GM21390 (cell line): ENCODE measurements around the gene NAIF1.
"Not testable (repeated sequence)": the region's sequence is repeated elsewhere in the genome, so short reads cannot be mapped to it uniquely, and the experiment has no call there.

Experiments
- ATAC-seq: cut with Tn5 transposase; IDR thresholded peaks from one replicate; pipeline ENCODE4 v1.9.1; 2021; ENCODE audit not compliant: unreplicated experiment

NAIF1 gene

DNA sequence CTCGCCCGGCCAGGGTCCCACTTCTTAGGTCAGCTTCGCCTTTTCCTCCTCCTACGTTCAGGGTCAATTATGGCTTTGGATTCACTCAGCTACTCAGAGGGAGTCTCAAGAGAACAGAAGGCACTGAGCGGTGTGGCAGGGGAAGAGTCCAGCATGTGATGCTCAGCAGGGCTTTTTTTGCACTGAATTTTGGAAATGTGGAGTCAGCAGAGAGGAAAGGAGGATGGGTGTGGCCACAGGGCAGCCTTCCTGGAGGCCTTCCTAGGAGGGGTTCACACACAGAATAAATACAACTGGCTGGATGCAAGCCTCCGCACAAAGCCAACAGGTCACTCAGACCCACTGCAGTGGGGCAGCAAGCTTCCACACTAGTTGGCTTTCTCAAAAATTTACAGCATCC, 4.8 kb downstream of the NAIF1 start:
- ATAC-seq = no peak

GRCh38 chr9:128061275-128061960, 5.7 kb downstream of the NAIF1 start:
- no peak for ATAC-seq

DNA sequence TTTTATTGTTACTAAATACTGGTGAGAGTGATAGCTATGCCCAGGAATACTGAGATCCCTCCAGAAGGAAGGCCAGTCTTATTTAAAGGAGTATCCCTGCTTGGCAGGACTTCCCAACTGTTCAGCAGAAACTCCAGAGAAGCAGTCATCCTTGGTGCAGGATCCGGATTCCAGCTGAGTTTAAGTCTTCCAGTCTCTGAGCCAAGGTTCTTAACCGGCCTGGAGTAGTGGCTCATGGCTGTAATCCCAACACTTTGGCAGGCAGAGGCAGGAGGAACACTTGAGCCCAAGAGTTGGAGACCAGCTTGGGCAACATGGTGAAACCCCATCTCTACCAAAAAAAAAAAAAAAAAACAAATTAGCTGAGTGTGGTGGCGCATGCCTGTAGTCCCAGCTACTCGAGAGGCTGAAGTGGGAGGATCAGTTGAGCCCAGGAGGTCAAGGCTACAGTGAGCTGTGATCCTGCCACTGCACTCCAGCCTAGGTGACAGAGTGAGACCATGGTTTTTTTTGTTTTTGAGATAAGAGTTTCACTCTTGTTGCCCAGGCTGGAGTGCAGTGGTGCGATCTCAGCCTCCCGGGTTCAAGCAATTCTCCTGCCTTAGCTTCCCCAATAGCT, 7.6 kb downstream of the NAIF1 start:
- ATAC-seq = no peak

DNA sequence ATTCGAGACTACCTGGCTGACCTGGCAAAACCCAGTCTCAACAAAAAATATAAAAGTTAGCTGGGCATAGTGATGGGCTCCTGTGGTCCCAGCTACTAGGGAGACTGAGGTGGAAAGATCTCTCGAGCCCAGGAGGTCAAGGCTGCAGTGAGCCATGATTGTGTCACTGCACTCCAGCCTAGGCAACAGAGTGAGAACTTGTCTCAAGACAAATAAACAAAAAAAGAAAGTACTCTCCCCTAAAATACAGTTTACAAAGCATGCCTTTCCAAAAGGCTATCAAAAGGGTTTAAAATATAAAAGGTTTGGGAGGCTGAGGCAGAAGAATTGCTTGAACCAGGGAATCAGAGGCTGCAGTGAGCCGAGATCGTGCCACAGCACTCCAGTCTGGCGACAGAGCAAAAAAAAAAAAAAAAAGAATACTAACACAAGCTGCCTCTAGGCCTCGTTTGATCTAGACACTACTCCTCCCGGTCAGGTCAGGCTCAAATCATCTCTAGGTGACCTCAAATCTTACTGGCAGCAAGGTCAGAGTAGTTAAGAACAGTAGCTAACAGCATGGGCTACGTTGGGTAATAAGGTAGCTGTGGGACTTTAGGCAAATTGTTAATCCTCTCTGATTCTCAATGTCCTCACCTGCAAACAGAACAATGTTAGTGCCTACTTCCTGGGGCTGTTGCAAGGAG, 9.3 kb downstream of the NAIF1 start:
- no peak for ATAC-seq

GRCh38 chr9:128056887-128057723, 10.0 kb downstream of the NAIF1 start:
- ATAC-seq = no peak

DNA sequence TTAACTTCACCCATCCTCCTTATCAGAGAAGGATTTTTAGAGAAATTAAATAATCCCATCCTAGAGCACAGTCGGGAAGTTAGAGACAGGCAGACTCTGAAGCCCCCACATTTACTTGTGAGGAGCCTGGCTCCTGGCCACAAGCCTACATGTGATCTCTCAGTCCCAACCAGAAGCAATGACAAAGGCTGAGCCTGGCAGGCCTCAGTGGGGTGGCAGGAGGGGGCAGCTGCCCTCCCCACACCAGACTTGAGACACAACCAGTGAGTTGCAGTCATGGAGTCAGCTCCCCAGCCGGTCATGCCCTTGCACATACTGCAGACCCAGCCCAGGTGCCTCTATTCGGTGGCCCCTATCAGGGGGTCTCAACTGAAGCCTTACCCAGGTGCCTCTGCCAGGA, 11.0 kb downstream of the NAIF1 start:
- no peak for ATAC-seq

DNA sequence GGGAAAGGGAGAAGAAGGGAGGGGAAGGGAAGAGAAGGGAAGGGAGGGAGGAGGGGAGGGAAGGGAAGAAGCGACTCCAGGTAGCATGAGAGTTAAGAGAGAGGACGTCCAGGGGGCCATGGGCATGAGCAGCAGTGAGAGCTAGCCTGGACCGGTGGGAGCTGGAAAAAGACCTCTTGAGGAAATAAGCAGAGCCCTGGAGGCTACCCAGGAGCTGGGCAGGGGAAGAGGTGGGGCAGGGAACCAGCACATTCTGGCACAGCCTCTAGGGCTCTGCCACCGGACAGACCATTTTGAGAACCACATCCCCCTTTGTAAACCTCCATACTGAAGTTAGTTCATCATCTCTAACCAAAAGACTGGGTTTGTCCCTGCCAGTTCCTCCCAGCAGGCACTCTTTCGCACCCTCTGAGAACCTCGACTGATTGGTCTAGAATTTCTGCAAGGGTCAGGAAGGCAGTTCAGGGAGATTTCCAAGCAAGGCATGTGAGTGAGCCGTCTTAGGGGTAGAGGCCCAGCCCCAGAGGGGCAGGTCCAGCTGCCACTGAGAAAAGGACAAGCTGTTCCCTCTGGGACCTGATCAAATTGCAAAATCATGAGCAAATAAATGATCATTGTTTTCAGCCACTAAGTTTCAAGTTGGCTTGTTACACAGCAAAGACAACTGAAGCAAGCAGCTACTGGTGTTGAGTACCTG, 11.6 kb downstream of the NAIF1 start:
- ATAC-seq = no peak

DNA sequence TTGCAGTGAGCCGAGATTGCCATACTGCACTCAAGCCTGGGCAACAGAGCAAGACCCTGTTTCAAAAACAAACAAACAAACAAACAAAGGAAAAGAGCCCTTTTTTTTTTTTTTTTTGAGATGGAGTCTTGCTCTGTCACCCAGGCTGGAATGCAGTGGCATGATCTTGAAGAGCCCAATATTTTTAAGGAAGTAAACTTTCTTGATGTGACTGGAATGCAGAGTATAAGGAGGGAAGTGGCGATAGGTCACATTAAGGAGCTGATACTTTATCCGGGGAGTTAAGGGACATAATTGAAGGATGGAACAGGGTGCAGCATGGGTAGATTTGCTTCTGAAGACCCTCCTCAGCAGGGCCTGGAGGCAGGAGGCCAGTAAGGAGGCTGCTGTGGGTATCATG, 13.0 kb downstream of the NAIF1 start:
- no peak for ATAC-seq

DNA sequence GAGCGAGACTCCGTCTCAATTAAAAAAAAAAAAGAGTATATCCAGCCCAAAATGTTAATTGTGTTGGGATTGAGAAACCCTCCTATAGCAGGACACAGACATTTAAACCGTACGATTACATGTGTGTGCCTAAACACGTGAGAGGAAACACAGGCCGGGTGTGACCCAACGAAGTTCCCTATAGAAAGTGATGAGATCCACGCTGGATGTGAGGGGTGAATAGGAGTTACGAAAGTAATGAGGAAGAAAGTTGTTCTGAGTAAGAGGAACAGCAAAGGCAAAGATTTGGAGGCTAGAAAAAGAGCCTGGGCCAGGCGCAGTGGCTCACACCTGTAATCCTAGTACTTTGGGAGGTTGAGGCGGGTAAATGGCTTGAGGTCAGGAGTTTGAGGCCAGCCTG, 13.6 kb downstream of the NAIF1 start:
- no peak for ATAC-seq

DNA sequence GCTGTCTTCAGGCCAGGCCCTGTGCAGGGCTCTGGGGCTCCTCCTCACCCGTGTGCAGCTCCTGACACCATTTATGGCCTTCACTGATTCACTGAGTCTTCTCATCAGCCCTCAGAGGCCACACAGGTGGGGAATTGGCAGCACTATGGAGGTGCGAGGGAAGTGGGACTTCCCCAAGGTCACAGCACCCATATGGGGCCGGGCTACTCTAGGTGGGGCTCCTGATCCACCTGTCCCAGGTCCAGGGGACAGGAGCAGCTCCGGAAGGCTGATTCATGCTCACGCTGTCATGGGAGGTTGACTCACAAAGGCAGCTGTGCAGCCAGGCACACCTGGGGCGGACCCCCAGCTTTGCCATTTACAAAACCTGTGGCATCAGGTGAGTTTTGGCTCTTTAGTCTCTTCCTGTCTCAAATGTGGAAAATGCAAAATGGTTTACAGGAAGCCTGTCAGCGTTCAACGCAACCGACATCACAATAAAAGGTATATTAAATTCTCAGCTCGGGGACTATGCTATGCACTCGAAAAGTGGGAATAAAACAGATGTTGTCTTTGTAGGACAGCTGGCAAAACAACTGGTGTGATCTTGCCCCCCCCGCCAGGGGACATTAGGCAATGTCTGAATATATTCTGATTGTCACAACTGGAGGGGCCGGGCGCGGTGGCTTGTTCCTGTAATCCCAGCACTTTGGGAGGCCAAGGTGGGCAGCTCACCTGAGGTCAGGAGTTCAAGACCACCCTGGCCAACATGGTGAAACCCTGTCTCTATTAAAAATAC, 15.0 kb downstream of the NAIF1 start:
- ATAC-seq = no peak

DNA sequence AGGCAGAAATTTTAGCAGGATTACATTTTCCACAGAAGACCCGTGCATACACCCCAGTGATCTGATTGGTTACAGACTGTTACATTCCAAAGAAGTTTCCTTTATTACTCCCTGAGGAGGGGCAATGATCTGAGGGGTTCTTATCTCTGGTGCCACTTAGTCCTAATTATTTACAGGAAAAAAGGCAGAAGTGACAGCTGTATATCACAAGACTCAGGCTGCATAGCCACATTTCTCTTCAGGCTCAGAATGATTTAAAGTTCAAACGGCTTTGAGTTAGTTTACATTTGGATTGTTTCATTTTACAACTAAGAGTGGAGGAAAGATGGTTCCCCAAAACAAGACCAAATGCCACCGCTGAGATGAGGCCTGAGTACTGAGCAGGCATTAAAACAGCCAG, 17.3 kb downstream of the NAIF1 start:
- ATAC-seq = no peak

DNA sequence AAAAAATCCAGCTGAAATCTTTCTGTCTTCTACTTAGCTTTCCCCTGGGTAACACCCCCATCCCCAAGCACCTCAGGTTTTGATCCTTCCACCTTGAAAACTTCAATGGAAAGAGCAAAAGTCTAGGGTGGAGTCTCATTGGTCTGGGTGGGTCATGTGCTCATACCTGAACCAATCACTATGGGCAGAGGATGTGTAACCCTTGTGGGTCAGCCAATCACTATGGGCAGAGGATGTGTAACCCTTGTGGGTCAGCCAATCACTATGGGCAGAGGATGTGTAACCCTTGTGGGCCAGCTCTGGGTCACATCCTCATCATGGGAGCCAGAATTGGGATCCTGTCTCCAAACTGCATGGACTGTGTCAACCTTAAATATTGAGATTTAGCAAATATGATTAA, 18.5 kb downstream of the NAIF1 start:
- ATAC-seq = no peak

DNA sequence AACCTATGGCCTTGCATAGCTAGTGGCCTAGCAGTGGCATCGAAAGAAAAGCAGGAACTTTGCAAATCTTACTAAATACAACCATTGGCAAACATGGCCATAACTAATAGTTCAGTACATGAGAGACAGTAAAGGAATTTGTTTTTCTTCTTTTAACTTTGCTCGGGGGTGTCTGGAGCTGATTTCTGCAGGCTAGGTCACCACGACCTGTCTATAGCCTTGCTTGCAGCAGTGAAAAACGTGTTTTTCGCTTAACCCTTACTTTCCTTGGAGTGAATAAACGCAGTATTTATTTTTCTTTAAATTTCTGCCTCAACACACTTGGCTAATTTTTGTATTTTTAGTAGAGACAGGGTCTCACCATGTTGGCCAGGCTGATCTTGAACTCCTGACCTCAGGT, 19.9 kb downstream of the NAIF1 start:
- ATAC-seq = no peak

DNA sequence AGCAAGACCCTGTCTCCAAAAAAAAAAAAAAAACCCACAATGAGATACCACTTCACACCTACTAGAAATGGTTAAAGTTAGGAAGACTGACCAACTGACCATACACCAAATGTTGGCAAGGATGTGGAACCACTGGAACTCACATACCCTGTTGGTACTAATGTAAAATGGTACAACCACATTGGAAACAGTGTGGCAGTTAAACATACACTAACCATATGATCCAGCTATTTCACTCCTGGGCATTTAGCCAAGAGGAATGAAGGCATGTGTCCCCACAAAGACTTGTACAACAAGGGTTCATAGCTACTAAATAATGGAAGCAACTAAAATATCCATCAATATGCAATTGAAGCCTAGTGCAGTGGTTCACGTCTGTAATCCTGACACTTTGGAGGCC, 21.3 kb downstream of the NAIF1 start:
- ATAC-seq = no peak

DNA sequence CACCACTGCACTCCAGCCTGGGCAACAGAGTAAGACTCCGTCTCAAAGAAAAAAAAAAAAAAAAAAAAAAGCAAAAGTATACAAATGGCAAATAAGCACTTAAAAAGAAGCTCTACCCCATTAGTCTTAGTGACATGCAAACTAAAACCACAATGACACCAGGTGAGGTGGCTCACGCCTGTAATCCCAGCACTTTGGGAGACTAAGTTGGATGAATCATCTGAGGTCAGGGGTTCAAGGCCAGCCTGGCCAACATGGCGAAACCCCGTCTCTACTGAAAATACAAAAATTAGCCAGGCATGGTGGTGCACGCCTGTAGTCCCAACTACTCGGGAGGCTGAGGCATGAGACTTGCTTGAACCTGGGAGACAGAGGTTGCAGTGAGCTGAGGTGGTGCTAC, 21.7 kb downstream of the NAIF1 start:
- ATAC-seq = not testable (repeated sequence)

GRCh38 chr9:128043467-128043868, 23.7 kb downstream of the NAIF1 start:
- ATAC-seq = no peak

- no peak for ATAC-seq
These were observed 25.1 kb downstream of the NAIF1 start for GRCh38 chr9:128042043-128042442.

- not testable (repeated sequence) for ATAC-seq
These were observed 26.3 kb downstream of the NAIF1 start for GRCh38 chr9:128040783-128041182.

- ATAC-seq = not testable (repeated sequence)
These were observed 30.6 kb downstream of the NAIF1 start for GRCh38 chr9:128036522-128036921.
